A549 treated with DMSO at 1 μM for 4 hours (cell line): ENCODE measurements around the gene FHIP2A. TPM values are rescaled to one million over a fixed set of nuclear protein-coding genes. Genes with fewer than 3 reads are reported as not detected.

ENCODE experiments used
- total RNA-seq: library from RNA; stranded (reverse); fragments of 200-300 nt; extraction: Qiagen RNA extraction; gene quantifications from 5 replicates; pipeline ENCODE4 v1.2.3, GENCODE V29; 2022; ENCODE audit warnings: low read depth

The FHIP2A gene
- 8.3 to 10.1 TPM (median 9.9 TPM) in 5 replicates for total RNA-seq

GRCh38 chr10:114821293-114821914 is at the start of gene FHIP2A:
Gene FHIP2A, plus strand, starts transcription at chr10:114821780. Its CDS starts 299 bp downstream, at chr10:114822079.

Other genes starting within 250 kb of the FHIP2A start
- gene ABLIM1, start 163.5 kb upstream of the FHIP2A start, total RNA-seq = 36.0 to 45.6 TPM (median 41.9 TPM) in 5 replicates
- 13.5 to 22.4 TPM (median 16.7 TPM) in 5 replicates for gene TRUB1, start 116.4 kb downstream of the FHIP2A start, total RNA-seq